ENCODE measurements around the gene MAP3K3.

MAP3K3 gene

DNA sequence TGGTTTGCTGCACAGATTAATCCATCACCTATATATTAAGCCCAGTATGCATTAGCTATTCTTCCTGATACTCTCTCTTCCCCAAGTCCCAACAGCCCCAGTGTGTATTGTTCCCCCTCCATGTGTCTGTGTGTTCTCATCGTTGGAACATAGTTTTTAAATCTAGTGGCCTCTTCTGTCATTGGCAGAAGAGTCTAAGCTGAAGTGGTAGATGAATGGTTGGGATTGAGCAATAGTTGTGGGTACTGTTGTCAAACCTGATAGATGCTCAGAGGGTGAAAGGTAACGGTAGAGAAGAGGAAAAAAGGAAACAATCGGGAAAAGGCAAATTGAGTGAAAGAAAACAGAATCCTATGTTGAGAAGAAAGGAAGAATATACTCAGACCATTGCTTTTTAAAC lies 29.9 kb downstream of the MAP3K3 start:
- DNase-seq (ENCODE audit: low read depth in 2 of 2), result no peak

DNA sequence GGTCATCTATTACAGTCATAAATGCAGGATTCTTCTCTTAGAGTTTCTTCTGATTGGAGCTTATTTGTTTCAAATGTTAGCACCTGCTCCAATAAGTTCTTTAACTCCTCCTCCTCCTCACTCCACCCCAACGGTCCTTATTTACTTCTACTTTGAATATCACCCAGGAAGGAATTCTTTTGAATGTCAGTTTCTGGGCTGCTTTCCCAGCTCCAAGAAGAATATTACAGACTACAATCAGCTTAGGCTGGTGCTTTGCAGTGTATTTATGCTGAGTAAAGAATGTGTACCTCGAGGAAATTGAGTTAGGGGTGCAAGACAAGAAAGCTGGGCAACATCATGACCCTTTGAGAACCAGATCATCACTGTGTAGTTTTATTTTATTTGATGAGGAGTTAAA lies 30.8 kb downstream of the MAP3K3 start:
- no peak for DNase-seq (ENCODE audit: low read depth in 2 of 2)

DNA sequence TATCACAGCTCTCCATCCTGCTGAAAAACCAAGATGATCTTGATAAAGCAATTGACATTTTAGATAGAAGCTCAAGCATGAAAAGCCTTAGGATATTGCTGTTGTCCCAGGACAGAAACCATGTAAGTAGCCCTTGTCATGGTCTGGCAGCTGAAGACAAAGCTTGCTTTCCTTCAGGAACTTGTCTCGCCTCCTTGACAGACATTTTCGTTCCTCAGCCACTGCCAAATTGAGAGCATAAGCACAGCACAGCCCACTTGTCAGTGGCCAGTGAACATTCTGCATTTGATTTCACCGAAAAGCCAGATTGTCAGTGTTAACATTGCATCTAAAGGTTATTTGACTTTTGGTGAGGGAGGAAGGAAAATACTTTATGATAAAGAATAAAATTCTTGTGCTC lies 35.6 kb downstream of the MAP3K3 start:
- no peak for DNase-seq (ENCODE audit: low read depth in 2 of 2)

DNA sequence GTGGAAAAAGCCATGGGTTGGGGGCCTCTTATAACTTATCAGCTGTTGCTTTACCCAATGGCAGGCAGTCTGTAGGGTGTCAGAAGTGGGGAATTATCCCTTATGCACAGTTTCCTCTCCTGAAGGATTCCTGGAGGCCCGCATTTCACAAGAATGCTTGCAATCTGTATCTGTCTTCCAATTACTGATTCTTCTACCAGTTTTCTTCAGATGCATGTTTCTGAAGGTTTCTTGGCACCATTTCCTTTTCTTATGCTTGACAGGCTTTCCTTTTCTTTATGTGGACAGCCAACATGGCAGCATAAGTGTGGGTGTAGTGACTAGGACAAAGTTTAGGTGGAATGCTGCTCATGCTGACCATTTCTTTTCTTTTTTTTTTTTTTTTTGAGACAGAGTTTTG lies 36.1 kb downstream of the MAP3K3 start:
- no peak for DNase-seq (ENCODE audit: low read depth in 2 of 2)

DNA sequence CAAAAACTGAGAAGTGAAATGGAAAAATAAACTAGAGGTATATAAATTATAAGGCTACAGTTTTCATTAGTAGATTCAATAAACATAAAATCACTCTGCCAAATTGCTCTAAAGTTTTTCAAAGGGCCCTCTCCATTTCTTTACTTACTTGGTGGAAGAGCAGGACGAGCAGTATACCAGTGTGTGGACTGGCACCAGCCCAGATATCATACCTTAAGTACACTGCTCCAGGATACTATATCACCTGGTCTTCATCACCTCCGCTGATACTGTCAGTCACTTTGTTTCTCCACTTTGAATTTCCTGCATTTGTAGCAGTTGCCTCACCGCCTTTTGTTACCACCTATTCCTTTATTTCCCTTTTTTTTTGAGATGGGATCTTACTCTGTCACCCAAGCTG lies 37.6 kb downstream of the MAP3K3 start:
- no peak for DNase-seq (ENCODE audit: low read depth in 2 of 2)

DNA sequence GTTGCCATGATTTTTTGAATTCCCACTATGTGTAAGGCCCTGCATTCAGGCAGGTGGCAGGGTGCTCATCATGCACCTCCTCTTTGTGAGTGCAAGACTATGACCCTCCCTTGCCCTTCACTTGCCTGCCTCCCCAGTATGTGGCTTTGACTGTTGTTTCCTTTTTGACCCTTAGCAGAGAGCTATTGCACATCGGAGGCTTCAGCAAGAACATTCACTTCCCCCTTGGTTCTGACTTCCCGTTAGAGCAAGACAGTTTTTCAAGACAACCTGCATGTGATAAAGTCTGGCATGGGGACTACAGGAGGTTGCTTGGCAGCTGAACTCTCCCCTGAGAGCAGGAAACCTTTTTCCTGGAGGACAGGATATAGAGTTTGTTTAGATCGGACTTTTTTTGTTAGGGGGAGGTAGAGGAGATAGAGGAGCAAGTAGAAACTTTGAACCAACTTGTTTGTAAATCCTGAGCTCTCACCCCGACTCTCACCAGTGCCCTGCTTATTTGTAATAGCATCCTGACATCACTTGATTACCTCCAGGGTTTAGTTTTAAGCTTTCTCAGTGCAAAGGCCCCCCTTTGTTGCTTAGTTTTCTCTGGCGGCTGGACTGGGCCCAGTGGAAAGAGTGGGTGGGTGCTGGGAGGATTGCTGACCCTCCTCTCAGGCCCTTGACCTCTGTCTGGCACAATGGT lies 43.5 kb downstream of the MAP3K3 start:
- DNase-seq (ENCODE audit: low read depth in 2 of 2), result no peak

DNA sequence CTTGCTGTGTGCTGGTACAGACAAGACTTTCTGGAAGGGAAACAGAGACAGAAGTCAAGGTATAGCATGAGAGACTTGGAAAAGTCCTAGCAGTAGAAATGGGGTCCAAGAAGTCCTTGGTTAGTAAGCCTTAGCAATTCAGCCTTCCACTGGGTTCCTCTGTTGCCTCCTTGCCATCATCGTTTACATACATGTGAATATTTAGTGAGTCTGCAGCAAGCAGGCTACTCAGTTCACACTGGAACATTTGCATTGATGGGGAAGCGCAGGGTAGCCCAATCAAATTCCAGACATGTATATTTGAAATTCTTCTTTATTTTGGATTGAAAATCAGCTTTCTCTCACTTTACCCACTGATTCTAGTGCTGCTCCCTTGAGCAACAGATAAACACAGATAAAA lies 50.6 kb downstream of the MAP3K3 start:
- no peak for DNase-seq (ENCODE audit: low read depth in 2 of 2)

DNA sequence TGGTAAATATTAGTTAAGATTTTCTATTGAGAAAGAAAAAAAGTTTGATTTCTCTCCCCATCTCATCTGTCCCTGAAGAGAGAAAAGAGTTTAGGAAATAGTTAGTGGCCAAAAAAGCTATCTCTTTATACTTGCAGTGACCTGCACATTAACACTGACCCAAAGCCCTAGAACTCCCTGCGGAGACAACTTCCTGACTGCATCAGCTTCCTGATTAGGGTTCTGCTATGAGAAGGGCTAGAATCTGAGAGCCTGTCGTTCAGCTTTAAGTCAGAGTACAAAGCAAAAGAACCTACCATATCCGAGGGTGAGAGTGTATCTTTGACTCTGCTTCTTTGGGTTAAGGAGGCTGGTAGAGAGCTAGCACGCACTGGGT lies 53.0 kb downstream of the MAP3K3 start:
- DNase-seq (ENCODE audit: low read depth in 2 of 2), result no peak

DNA sequence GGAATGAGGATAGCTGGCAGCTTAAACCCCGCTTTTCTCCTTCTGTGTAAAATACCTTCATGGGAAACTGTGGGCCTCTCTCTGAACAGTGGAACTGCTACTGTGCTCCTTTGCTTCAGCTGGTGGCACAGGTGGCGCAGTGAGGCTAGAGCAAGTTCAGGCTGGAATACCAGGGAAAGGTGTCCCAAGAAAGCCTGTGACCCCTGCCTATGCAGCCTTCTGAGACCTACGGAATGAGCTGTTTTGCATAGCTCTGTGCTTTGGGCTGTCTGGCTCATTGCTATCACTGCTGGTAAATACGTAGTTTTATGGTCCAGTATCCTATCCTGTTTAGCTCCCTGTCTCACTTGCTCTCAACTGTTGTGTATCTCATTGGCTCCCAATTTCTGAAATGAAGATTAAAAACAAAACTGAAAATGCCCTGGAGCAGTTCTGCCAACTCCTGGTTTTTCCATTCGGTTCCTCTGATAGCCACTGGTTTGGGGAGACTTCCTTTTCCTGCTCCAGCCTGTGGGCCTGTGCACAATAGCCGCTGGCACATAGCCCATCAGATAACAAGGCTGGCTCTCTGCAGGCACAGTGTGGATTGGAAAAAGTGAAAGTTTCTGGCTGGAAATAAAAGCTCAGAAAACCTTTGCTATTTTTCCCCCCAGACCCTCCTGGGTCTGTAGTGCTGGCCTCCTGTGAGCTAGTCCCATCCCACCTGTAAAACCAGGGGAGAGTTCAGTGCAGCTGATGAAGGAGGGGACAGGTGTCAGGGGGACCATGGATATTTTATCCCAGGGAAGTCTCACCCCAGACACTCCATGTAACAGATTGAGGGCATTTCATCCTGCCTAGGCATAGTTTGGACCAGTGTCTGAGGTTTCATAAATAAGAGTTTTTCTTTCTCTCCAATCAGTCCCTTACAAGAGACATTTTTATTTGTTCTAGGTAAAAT lies 53.7 kb downstream of the MAP3K3 start:
- DNase-seq (ENCODE audit: low read depth in 2 of 2), result no peak

DNA sequence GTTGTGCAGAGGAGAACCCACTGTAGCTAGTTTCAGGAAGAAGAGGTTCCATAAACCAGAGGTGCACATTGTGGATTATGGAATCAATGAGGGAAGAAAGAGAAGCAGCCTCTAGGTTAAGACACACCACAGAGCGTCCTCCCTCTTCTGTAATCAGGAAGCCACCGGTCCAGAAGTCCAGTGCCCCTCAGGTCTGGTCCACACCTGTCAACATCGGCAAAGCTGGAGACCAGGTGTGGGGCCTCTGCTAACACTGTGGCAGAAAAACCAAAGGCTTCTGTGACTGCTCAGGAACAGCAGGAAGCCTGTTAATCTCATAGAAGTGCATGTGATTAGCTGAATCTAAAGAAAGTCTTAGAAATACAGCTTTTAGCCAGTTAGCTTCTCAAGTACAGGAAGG lies 54.4 kb downstream of the MAP3K3 start:
- no peak for DNase-seq (ENCODE audit: low read depth in 2 of 2)

DNA sequence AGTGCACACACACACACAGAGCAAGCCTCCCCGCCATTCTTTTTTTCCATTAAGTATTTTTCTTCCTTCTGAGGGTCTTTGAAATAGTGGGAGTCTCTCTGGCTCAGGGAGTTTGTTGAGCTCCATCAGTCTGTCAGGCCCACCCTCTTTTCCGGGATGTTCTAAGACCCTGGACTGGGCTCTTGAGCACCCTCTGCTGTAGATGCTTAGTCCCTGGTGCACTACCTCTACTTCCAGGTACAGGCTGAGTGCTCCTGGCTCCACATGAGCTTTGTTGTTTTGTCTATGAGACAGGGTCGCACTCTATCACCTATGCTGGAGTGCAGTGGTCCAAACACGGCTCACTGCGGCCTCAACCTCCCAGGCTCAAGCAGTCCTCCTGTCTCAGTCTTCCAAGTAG lies 57.0 kb downstream of the MAP3K3 start:
- no peak for DNase-seq (ENCODE audit: low read depth in 2 of 2)

DNA sequence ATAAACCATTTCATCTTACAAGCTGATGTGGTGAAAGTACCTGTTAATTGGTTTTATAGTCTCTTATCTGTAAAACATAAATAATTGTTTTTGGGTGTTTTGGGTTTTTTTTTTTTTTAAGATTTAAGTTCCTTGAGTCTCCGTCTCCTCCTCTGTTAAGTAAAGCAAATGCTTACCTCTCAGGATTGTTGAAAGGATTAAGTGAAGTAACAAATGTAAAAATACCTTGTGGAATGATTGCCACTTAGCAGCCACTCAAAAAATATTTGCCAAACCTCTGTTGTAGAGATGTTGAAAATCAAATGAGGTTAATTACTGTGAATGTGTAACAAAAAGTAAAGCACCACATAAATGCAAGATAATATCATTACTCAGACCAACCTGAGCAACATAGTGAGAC lies 58.5 kb downstream of the MAP3K3 start:
- DNase-seq (ENCODE audit: low read depth in 2 of 2), result no peak

DNA sequence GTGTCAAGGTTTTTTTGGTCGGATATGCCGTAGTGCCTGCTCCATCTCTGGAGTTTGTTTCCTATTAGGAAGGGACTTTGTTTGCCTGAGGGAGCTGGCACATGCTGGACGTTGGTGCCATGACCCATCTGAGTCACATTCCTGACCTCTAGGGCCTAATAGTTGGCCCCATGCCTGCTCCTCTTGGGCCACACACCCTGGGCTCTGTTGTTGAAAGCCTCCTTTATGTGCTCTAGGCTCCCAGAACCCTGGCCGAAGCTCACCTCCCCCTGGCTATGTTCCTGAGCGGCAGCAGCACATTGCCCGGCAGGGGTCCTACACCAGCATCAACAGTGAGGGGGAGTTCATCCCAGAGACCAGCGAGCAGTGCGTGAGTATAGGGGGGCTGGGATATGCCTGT lies 59.3 kb downstream of the MAP3K3 start:
- DNase-seq (ENCODE audit: low read depth in 2 of 2), result no peak

DNA sequence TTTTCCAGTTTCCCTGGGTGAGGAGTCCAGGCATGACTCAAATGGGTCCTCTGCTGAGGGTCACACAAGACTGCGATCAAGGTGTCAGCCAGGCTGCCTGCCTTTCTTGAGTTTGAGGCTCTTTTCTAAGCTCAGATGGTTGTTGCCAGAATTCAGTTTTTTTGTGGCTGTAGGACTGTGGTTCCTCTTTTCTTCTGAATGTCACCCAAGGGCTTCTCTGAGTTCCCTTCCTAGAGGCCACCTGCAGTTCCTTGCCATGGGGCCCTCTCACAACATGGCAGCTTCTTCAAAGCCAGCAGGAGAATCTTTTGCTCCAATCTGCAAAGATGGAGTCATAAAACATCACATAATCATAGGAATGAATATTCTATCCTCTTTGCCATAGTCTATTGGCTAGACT lies 60.2 kb downstream of the MAP3K3 start:
- no peak for DNase-seq (ENCODE audit: low read depth in 2 of 2)

DNA sequence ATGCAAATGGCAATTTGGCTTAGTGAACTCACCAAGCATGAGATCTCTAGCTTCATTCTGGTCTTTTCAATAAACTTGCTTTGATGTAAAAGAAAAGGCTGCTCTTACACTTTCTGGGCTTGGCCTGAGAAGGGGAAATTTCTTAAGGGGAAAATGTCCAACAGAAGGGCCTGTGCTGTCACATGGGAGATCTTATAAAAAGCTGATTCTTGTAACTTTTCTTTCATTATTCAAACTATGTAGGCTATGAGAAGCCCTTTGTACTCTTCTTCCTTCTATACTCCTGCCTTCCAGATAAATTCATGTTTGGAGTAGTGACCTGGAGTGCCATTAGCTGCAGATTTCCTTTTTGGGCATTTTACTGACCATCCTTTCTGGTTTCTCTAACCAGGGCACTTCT lies 60.8 kb downstream of the MAP3K3 start:
- no peak for DNase-seq (ENCODE audit: low read depth in 2 of 2)

DNA sequence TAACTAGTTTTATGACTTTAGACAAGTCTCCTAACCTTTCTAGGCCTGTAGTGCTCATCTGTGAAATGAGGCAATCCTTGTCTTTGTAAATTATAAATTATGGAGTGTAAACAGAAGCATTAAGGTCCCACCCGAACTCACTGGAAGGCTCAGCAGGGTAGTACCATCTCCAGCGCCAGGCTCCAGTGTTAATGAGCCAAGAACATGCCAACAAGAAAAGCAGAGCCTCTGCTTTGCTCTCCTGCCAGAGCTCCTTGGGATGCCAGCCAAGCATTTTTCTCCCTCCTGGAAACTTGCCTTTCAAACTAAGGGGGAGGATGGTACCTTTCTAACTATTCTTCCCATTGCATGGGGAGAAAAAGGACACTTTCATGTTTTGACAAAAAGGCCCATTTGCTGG lies 62.8 kb downstream of the MAP3K3 start:
- DNase-seq (ENCODE audit: low read depth in 2 of 2), result no peak

DNA sequence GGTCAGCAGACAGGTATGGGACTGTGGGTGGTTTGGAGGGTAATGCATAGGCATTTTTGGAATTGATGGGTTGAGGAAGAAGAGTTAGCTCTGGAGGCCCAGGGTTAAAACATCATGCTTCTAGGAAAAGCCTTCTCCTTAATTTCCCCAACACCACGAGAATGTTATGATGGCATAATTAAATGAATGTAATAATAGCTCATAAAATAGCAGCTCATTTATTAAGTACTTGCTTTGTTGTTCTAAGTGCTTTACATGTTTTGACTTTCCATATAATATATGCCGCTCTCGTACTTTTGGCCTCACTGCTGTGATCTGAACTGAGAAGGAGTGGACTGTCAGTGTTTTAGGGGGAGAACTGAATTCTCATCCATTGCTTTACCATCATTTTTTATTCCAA lies 63.4 kb downstream of the MAP3K3 start:
- DNase-seq (ENCODE audit: low read depth in 2 of 2), result no peak

DNA sequence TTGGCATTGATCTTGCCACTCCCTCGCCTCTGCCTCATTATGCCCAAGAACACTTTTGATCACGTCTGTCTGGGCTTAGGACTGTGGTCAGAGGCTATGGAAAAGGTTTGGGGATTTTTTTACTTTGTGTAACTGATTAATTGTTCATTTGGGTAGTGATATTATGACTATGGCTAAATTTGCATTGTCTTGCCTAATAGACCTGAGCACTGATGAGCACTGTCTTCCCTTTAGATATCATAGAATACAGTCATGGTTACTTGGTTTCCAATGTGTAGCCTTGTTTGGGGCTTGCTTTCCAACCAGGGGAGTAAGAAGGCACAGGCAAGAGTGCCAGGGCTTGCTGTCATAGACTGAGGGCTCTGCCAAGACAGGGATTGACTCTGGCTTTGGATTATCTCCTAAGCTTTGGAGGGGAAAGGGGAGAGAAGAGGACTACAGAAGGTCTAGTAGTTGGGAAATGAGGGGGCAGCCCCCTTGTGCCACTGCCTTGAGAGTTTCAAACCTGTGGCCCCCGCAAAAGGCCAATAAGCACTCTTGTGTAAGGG lies 64.0 kb downstream of the MAP3K3 start:
- no peak for DNase-seq (ENCODE audit: low read depth in 2 of 2)

DNA sequence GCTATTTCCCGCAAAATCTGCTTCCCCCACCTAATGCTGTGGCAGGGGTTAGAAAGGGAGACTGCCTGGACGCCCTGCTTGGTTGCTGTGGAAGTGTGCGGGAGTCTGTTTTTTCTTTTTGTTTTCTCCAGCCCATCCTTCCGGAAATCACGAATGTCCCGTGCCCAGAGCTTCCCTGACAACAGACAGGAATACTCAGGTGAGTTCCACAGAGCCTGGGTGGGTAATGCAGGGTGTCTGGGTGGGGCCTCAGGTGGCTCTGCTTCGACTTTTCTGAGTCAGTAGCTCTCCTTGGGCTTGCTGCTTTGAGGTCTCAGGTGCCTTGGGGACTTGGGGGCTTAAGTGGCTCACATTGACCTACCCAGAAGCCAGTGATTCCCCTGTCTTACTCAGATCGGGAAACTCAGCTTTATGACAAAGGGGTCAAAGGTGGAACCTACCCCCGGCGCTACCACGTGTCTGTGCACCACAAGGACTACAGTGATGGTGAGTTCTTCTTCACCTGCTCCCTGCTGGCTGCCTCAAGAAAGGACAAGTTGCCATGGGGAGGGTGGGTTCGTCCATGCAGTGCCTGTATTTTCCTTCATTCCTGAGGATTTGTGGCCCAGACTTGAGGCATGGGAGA lies 66.3 kb downstream of the MAP3K3 start:
- no peak for DNase-seq (ENCODE audit: low read depth in 2 of 2)

DNA sequence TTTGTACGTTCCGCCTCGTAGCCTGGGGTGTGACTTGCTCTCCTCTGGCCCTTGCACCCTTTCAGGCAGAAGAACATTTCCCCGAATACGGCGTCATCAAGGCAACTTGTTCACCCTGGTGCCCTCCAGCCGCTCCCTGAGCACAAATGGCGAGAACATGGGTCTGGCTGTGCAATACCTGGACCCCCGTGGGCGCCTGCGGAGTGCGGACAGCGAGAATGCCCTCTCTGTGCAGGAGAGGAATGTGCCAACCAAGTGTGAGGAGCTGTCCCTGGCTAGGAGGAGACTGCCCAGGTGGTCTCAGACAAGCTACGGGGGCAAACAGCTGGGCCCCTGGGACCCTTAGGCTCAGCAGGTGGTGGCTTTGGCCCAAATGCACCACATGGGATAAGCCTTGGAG lies 67.3 kb downstream of the MAP3K3 start:
- no peak for DNase-seq (ENCODE audit: low read depth in 2 of 2)

DNA sequence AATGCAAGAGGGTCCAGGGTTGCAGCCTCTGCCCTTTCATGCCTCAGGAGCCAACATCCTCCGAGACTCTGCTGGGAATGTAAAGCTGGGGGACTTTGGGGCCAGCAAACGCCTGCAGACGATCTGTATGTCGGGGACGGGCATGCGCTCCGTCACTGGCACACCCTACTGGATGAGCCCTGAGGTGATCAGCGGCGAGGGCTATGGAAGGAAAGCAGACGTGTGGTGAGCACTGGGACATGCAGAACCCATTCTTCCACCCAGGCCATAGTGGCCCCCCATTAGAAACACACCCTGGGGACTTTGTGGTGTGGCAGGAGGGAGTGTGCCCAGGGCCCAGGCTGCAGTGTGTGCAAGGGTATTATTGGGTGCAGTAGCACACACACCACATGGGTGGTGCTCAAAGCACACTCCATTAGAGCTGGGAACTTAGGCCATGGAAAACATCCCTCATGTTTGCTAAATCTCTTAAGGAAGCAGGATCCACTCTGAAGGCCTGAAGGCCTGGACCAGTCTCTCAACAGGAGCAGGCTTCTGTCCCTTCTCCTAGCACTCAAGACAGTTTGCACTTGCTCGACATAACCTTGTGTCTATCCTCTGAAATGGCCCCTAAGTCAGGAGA lies 70.1 kb downstream of the MAP3K3 start:
- DNase-seq (ENCODE audit: low read depth in 2 of 2), result no peak

DNA sequence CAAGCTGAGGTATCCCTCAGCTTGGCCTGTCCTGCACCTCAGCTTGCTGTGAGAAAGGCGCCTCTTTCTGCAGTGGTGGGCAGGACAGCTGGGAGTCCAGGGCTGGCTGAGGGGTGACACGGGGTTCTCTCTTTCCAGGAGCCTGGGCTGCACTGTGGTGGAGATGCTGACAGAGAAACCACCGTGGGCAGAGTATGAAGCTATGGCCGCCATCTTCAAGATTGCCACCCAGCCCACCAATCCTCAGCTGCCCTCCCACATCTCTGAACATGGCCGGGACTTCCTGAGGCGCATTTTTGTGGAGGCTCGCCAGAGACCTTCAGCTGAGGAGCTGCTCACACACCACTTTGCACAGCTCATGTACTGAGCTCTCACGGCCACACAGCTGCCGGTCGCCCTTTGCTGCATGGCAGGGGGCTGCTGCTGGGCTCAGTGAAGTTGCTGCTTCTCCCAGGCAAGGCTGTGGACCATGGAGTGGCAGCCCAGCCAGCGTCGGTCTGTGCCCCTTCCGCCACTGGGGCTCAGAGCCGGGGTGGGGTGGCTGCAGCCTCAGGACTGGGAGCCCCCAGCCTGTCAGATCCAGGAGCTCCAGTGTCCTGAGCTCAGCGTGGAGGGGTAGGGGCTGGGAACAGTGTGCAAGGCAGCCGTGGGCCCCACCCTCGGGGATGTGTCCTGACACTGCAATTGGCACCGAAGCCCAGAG lies 71.3 kb downstream of the MAP3K3 start:
- no peak for DNase-seq (ENCODE audit: low read depth in 2 of 2)

Data from stimulated activated CD4-positive, alpha-beta T cell treated with anti-CD3 and anti-CD28 coated beads, Interleukin-1b, Interleukin-23, amount 100 ng/mL, for 1 hour (primary cell).